NCI-H510A (cell line): ENCODE data around the gene CPED1.
"Not testable (repeated sequence)": the region's sequence is repeated elsewhere in the genome, so short reads cannot be mapped to it uniquely, and the experiment has no call there.

Experiments used
- DNase-seq: peaks from one replicate; lab custom pipeline; 2025; lab: John Stamatoyannopoulos, UW

The CPED1 gene

GRCh38 chr7:121186746-121187145, 198.2 kb downstream of the CPED1 start:
- no peak for DNase-seq

- DNase-seq: no peak
These were observed 198.7 kb downstream of the CPED1 start for GRCh38 chr7:121187222-121187621.

GRCh38 chr7:121187676-121188075, 199.2 kb downstream of the CPED1 start:
- no peak for DNase-seq

- no peak for DNase-seq
These were observed 204.3 kb downstream of the CPED1 start for GRCh38 chr7:121192834-121193233.

- DNase-seq: no peak
These were observed 206.5 kb downstream of the CPED1 start for GRCh38 chr7:121195010-121195409.

GRCh38 chr7:121195874-121196273, 207.4 kb downstream of the CPED1 start:
- no peak for DNase-seq

- DNase-seq: no peak
These were observed 207.8 kb downstream of the CPED1 start for GRCh38 chr7:121196286-121196685.

GRCh38 chr7:121197455-121197854, 208.9 kb downstream of the CPED1 start:
- DNase-seq: no peak

- no peak for DNase-seq
These were observed 210.0 kb downstream of the CPED1 start for GRCh38 chr7:121198502-121198901.

- no peak for DNase-seq
These were observed 213.6 kb downstream of the CPED1 start for GRCh38 chr7:121202125-121202524.

GRCh38 chr7:121202834-121203233, 214.3 kb downstream of the CPED1 start:
- no peak for DNase-seq

GRCh38 chr7:121204537-121204936, 216.0 kb downstream of the CPED1 start:
- DNase-seq: no peak

GRCh38 chr7:121205777-121206176, 217.3 kb downstream of the CPED1 start:
- no peak for DNase-seq

GRCh38 chr7:121211253-121211652, 222.7 kb downstream of the CPED1 start:
- no peak for DNase-seq

GRCh38 chr7:121212036-121212435, 223.5 kb downstream of the CPED1 start:
- no peak for DNase-seq

- no peak for DNase-seq
These were observed 226.1 kb downstream of the CPED1 start for GRCh38 chr7:121214657-121215056.

- no peak for DNase-seq
These were observed 230.5 kb downstream of the CPED1 start for GRCh38 chr7:121219026-121219425.

GRCh38 chr7:121221108-121221507, 232.6 kb downstream of the CPED1 start:
- DNase-seq: not testable (repeated sequence)

GRCh38 chr7:121228779-121229178, 240.3 kb downstream of the CPED1 start:
- DNase-seq: no peak

GRCh38 chr7:121235201-121235600, 246.7 kb downstream of the CPED1 start:
- no peak for DNase-seq

GRCh38 chr7:121237601-121238000, 249.1 kb downstream of the CPED1 start:
- DNase-seq: no peak

GRCh38 chr7:121244120-121244870, 255.8 kb downstream of the CPED1 start:
- no peak for DNase-seq

GRCh38 chr7:121251367-121251766, 262.9 kb downstream of the CPED1 start:
- DNase-seq: not testable (repeated sequence)
